T-helper 9 cell (primary cell): ENCODE data around the gene EXOC3.
"Not testable (repeated sequence)": the region's sequence is repeated elsewhere in the genome, so short reads cannot be mapped to it uniquely, and the experiment has no call there.

ENCODE experiments used
- DNase-seq: peaks from one replicate; pipeline ENCODE4 v3.0.0-alpha.2; 2020

Gene EXOC3

DNA sequence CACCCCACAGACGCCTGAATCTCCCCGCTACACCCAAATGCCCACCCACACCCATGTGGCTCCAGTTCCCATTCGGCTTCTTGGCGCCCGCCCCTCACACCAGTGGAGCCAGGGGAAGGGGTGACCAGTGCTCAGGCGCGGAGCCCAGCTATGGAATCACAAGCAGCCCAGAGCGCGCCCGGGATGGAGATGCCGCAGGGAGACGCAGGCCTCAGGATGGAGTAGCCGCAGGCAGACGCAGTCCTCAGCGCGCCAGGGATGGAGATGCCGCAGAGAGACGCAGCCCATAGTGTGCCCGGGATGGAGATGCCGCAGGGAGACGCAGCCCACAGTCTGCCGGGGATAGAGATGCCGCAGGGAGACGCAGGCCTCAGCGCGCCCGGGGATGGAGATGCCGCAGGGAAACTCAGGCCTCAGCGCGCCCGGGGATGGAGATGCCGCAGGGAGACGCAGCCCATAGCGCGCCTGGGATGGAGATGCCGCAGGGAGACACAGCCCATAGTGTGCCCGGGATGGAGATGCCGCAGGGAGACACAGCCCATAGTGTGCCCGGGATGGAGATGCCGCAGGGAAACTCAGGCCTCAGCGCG lies 65.1 kb downstream of the EXOC3 start:
- DNase-seq: not testable (repeated sequence)

- DNase-seq: no peak
Measured at GRCh38 chr5:509611-510185, 66.7 kb downstream of the EXOC3 start.

DNA sequence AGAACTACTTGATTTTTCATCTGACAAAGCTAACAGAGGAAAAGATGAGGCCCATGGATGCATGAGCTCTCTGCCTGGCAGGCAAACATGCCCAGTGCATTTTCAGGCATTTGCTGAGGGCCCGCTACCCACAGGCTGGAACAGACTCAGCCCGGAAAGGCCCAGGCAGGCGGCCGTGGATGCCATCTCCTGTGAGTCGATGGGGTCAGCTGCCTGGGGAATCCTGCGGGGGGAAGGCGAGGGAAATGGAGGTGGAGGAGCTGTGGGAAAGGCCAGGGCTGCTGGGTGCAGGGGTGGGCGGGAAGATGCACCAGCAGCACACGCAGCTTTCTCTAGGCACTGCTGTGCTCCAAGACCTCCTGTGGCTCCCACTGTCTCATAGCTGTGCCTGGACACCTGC lies 67.5 kb downstream of the EXOC3 start:
- DNase-seq: no peak

DNA sequence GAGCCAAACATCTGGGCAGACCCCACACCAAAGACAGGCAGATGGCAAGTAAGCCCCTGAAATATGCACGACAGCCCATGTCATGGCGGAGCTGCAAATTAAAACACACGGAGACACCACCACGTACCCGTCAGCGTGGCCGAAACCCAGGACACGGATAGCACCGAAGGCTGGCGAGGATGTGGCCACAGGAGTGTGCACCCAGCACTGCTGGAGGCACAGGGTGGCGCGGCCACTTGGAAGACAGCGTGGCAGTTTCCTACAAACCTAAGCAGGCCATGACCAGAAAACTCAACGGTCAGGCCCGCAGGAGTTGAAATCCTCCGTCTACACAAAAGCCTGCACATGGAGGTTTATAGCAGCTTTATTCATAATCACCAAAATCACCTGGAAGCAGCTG lies 68.5 kb downstream of the EXOC3 start:
- no peak for DNase-seq

- no peak for DNase-seq
Measured at GRCh38 chr5:513216-514100, 70.5 kb downstream of the EXOC3 start.

- DNase-seq: no peak
Measured at GRCh38 chr5:514101-514485, 71.1 kb downstream of the EXOC3 start.

DNA sequence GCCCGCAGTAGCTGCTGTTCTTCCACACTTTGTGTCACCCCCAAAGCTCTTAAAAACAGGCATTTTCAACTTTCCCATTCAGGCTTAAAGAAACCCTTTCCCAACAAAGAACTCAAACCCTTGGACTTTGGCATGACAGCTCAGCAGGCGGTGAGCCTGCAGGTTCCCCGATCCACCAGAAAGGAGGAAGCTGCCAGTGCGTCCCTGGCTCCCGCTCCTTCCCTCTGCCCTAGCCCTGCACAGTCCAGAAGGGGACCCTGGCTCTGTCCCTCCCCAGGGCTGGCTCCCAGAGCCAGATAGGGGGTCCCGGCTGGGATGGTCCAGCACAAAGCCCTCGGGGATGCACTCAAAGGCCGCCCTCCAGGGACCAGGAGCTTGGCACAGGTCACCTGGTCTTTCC lies 71.7 kb downstream of the EXOC3 start:
- no peak for DNase-seq

GRCh38 chr5:515273-515836 lies 72.4 kb downstream of the EXOC3 start:
- no peak for DNase-seq

- no peak for DNase-seq
Measured at GRCh38 chr5:516338-516925, 73.5 kb downstream of the EXOC3 start.
